GM21526 (cell line): ENCODE data around the gene RRP12.
"Not testable (repeated sequence)": the region's sequence is repeated elsewhere in the genome, so short reads cannot be mapped to it uniquely, and the experiment has no call there.

Experiments used
- ATAC-seq: cut with Tn5 transposase; IDR thresholded peaks from one replicate; pipeline ENCODE4 v1.9.1; 2021; ENCODE audit warnings: moderate library complexity; ENCODE audit not compliant: unreplicated experiment, low FRiP score

Gene RRP12

DNA sequence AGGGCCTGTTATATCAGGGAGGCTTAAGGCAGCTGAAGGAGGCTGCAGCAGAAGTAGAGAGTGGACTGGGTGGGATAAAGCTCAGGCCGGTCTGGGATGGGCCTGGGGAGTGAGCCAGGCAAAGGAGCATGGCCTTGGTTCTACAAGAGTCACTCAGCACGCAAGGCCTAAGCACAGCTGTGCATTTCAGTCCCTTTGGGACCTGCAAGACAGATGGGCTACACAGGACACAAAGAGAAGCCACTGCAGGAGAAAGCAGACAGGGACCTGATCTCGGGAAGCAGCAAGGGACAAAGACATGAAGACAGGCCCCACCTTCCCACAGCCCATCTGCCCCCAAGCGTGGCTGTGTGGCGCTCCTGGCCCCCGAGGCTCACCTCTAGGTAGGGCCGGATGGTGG is 29.4 kb downstream of the RRP12 start:
- ATAC-seq = no peak

DNA sequence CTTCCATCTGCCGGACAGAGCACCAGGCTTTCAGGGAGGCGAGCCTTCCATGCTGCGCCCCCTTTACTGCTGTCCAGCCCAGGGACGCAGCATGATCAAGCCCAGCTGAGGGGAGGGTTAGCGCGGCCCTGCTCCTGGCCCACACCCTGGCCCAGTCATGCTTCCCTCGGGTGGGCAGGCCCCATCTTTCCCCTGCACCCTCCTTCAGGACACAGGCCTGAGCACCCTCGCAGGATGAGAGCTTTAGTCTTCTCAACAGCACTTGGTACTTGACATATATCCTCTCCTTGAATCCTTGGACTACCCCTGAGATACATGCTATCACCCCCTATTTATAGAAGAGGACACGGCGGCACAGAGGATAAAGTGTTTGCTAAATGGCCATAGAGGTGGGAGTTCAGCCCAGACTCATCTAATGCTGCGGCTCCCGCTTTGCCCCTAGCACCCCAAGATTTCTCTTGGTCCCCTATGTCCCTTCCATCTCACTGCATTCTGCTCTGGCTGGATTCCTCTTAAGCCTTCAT is 34.0 kb downstream of the RRP12 start:
- ATAC-seq = no peak

DNA sequence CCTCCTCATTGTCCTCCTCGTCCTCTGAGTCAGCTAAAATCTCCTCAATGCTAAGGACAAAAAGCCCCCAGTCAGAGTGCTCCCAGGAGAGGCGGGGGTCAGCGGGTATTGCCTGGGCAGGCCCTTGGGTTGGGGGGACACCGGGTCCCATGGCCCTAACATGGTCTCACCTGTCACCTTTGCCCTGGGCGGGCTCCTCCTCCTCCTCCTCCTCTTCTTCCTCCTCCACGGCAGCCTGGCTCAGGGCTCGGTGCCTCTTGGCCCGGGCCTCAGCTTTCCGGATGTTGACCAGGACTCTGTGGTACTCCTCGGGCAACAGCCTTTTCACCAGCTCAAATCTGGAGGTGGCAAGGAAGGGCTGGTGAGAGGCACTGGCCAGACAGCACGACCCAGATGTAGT is 34.6 kb downstream of the RRP12 start:
- ATAC-seq = no peak

DNA sequence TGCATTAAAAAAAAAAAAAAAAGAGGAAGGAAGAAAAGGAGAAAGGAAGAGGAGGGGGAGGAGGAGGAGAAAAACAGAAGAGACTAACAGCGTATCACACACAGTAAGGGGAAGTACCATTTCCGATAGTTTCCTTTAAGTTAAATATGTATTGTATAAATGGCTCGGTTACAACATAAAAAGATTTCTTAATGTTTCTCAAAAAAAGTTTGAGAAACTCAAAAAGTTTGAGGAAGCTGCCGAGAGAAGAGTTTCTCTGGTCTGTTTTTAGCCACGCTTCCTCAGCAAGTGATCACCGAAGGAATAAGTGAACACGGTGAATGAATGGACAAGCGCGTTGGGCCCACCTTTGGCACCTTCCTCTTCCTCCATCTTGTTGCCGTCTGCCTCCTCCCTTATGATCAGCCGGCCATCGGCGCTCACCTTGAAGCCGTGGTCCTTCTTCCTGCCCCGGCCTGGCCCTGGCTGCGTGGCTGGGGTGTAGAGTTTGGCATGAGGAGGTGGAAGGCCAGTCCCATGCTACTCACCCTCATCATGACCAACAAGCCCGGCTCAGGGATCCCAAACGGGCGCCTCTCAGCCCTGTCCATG is 35.3 kb downstream of the RRP12 start:
- no peak for ATAC-seq

DNA sequence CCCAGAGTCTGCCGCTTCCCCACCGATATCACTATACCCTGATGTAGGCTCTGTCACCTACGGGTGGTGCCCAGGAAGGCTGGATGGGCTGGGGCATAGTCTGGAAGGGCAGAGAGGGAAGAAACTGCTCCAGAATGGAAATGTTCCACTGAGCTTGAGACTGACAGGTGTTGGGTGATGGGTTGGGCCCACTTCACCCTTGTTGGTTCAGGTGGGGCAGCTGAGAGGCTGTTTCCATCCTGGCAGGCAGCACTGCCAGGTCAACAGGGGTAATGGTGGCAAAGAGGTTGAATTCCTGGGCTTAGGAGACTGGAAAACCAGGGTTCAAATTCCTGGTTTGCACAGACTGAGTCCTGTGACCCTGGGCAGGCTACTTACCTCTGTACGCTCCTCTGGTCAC is 38.1 kb downstream of the RRP12 start:
- ATAC-seq = no peak

DNA sequence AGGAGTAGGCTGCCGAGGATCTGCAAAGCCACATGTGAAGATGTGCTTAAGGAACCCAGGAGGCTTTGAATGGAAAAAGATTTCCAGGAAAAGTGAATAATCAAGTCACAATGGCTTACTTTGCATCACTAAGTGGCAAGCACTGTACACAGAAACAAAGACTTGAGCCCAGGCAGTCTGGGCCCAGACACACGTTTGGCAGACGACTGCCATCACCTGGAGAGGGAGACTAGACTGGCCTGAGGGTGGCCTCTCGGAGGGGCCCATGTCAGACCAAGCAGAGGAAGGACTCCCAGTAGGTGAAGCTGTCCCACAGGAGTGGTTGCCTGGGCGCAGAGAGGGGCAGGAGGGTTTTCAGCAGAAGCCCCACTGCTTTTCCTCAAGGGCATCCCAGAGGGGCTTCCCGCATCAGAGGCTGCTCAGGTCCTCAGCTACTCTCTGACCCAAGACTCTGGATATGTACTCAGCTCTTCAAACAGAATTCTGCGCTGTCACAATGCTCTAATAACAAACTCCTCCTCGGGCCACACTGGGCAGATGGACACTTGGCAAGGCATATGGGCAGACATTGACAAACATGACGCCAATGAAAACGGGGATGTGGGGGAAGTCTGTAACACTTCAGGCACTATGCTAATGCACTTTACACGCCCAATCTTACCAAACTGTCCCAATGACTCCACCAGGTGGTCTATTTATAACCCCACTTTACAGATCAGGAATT is 38.7 kb downstream of the RRP12 start:
- no peak for ATAC-seq

GRCh38 chr10:97361537-97361901 is 39.6 kb downstream of the RRP12 start:
- no peak for ATAC-seq

DNA sequence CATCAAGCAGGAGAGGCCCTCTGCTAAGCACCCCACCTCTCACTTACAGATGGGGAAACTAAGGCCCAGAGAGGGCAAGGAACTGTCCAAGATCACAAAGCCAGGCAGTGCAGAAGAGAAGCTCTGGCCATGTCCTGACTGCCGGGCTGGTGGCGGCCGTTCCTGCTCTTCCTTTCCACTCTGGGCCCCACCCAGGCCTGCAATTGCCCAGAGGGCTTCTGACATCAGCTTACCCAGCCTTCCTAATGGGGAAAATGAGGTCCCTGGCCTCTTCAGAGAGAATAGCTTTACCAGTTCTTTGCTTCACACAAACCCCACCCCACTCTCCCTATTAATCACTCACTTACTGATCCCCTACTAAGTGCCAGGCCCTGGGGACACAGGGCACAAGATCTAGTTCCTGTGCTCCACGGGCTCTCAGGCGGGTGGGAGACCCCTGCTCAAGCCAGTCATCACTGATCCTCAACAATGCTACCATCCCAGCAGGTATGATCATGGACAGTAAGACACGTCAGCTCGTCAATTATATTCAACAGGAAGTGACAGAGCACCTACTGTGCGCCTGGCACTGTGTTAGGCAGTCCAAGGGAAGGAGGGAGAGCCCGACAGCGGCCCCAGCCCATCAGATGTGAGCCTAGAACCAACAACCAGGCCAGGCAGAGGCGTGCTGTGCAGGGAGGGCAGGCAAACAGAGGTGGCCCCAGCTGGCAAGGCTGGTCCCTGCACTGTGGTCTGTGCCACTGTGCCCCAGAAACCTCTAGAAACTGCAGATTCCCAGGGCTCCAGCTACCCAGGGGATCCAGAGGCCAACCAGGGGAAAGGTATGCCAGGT is 40.2 kb downstream of the RRP12 start:
- ATAC-seq = no peak

DNA sequence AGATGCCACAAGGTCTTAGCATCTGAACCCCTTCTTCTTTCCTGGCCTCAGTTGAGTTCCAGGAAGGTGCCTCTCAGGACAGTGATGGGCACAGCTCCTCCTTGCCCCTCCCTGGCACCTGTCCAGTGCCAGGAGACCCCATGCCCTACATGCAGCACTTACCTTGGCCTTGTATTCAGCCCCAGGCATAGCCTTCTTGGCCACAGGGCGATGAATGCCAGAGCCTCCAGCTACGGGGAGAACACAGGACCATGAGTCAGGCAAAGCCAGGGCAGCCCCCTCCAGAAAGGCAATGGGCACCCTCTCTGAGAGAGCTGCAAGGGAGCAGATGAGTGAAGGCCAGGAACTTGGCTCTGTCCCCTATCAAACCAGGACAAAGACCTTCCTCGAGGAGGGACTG is 42.4 kb downstream of the RRP12 start:
- ATAC-seq = no peak

DNA sequence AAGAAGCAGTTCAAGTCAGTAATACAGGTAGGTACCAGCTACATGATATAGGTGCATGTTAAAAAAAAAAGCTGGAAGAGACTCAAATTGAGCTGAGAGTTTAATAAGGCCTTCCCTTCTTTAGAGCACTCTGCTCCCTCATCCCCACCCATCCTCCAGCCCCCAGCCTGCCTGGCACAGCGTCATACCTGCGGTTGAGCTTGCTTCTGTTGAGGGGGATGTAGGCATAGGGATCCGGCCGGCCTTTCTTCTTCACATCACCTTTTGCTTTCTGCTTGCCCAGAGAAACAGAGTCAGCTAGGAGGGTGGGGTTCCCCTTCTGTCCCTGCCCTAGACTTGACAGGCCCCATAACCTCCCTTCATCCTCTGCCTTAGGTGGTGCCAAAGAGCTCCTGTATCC is 42.8 kb downstream of the RRP12 start:
- ATAC-seq = no peak

GRCh38 chr10:97356918-97357317 is 44.2 kb downstream of the RRP12 start:
- no peak for ATAC-seq

DNA sequence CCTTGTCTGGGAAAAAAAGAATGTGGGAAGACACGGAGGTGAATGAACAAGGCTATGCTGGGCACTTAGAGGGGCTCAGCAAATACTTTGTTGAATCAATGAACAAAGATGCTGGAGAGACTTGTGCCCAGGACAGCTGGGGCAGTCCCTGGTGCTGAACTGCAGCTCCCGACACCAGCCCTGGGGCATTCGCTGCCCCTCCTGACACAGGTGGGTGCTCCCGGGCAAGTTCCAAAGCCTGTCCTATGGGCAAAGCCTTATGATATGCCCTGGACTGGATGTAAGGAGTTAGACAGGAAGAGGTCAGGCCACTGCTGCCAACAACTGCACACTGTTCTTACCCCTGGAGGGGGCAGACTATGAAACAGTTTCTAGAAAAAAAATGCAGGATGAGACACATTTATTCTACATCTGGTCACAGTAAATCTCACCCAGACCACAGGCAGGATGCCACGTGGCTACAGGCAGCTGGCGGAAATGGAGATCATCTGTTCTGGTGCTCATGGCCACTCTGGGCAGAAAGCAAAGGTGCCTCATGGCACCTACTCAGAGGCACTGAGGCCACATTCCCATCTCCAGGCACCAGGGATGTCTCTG is 44.7 kb downstream of the RRP12 start:
- ATAC-seq = no peak

GRCh38 chr10:97355571-97355975 is 45.6 kb downstream of the RRP12 start:
- ATAC-seq = no peak

DNA sequence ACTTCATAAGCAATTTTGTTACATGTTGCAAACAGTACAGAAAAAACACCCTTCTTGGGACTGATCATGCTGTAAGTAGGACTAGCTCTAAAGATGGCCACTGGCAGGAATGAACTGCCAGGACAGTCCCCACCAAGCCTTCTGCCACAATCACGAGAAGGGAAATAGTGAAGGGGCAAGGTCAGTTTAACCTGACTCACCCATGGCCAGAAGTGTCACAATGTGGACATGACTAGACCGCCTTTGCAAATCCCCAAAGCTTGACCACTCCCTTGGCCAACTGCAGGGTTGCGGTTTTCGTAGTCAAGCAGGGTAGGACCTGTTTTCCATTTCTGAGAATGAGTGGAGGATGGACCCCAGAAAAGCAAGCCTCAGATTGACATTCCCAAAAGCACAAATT is 47.2 kb downstream of the RRP12 start:
- ATAC-seq = no peak

DNA sequence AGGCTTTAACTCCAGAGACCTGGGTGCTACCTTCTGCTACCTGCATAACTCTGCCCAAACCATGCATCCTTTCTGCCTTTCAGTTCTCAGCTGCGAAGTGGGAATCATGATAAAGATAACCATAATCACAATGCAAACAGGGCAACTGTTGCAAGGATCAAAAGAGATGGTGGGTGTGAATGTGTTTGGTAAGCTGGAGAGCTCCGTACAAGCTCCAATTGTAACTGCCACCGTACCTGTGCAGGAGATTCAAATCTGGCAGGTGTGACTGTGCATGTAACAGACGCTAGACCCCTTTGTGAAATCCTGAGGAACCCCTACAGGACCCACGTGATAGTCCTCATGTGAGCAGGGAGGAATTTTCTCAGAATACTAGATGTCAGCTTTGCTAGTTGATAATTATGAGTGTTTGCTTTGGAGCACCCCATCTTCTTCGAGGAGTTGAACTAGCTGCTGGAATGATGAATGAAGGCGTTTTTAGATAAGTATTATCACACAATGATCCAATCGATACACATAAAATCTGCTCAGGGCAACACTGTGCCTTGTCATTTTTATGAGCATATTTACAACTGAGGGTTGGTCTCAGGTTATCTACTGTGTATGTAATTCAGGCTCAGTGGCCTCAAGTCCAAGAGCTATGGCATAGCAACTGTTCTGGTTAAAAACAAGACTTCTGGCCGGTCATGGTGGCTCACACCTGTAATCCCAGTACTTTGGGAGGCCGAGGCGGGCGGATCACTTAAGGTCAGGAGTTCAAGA is 51.2 kb downstream of the RRP12 start:
- no peak for ATAC-seq

DNA sequence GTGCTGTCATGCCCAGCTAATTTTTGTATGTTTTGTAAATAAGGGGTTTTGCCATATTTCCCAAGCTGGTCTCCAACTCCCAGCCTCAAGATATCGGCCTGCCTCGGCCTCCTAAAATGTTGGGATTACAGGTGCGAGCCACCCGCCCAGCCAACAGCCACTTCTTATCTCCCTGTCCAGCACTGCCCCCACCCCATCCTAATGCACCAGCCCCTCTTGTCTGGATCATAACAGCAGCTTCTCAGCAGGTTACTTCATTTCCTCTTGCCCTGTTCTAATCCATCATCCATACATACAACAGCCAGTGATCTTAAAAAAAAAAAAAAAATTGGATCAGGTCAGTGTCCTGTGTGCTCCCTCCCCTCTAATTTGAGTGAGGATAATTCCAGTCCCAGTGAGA is 53.8 kb downstream of the RRP12 start:
- no peak for ATAC-seq

DNA sequence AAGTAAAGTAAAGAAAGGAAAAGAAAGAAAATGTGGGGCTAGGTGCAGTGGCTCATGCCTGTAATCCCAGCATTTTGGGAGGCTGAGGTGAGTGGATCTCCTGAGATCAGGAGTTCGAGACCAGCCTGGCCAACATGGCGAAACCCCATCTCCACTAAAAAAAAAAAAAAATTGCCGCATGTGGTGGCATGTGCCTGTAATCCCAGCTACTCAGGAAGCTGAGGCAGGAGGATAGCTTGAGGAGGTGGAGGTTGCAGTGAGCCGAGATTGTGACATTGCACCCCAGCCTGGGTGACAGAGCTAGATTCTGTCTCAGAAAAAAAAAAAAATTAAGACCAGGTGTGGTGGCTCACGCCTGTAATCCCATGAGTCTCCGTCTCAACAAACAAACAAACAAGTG is 57.5 kb downstream of the RRP12 start:
- not testable (repeated sequence) for ATAC-seq

GRCh38 chr10:97341416-97341815 is 59.7 kb downstream of the RRP12 start:
- ATAC-seq = no peak

GRCh38 chr10:97338041-97338440 is 63.1 kb downstream of the RRP12 start:
- ATAC-seq = no peak
